Peyer's patch (tissue), 4 donors: Measurements from ENCODE around the gene USP3. TPM values are rescaled to one million over a fixed set of nuclear protein-coding genes. Genes with fewer than 3 reads are reported as not detected.
A peak's percentile ranks its signal among the peaks of the same experiment; 100 is the strongest.
"Not testable (repeated sequence)": the region's sequence is repeated elsewhere in the genome, so short reads cannot be mapped to it uniquely, and the experiment has no call there.

Source experiments
- DNase-seq, 3 donors: peaks; one replicate each; pipeline ENCODE4 v3.0.0-alpha.2; 2017 to 2019
- H3K27ac ChIP-seq, 4 donors: fragments of 200-600 bp; sonication (generic); one replicate each; pipeline ENCODE4 v1.5.1; 2016 to 2019
- H3K27me3 ChIP-seq, 2 donors: fragments of 200-600 bp; sonication (generic); one replicate each; pipeline ENCODE4 v1.5.1; 2019
- H3K36me3 ChIP-seq, 3 donors: fragments of 200-600 bp; sonication (generic); one replicate each; pipeline ENCODE4 v1.5.1; 2016 to 2019
- H3K4me1 ChIP-seq, 4 donors: fragments of 200-600 bp; sonication (generic); one replicate each; pipeline ENCODE4 v1.5.1; 2016 to 2019
- H3K4me3 ChIP-seq, 4 donors: fragments of 200-600 bp; sonication (generic); 1 replicate in 3 of 4; 2 replicates in 1 of 4; pipeline ENCODE4 v1.5.1; 2016 to 2019; ENCODE audit warnings: mild to moderate bottlenecking in 1 of 4
- H3K9me3 ChIP-seq, 4 donors: fragments of 200-600 bp; sonication (generic); one replicate each; pipeline ENCODE4 v1.5.1; 2016 to 2019; ENCODE audit warnings: mild to moderate bottlenecking in 1 of 4
- CTCF ChIP-seq, 6 experiments: fragments of 450-650 bp in 4 of 6; fragments of 200-600 bp in 2 of 6; sonication (generic) in 1 of 6; IDR thresholded peaks; one replicate each; pipeline ENCODE4 v1.5.1; 2017 to 2019; ENCODE audit warnings: antibody characterized with exemption in 6 of 6, mild to moderate bottlenecking in 3 of 6, moderate library complexity in 1 of 6
- POLR2A ChIP-seq, 2 donors: fragments of 450-650 bp; IDR thresholded peaks; one replicate each; pipeline ENCODE4 v1.5.1; 2017; ENCODE audit warnings: antibody characterized with exemption in 2 of 2, mild to moderate bottlenecking in 2 of 2, moderate library complexity in 2 of 2
- total RNA-seq, 4 donors: library from RNA; depleted of rRNA; stranded (reverse); fragments of >200 nt; gene quantifications; one replicate each; pipeline ENCODE4 v1.1.0, GENCODE V29; 2016

USP3 gene
- total RNA-seq, 4 donors from 2014 or later = 67.8 to 86.1 (median 76.9) TPM

GRCh38 chr15:63484433-63485186, 19.8 kb upstream of the USP3 start:
- no peak for DNase-seq
- Histone ChIP-seq H3K36me3 (no peaks in the 10 kb centered on the region), H3K4me1 (peaks cover 0 to 34% (median 19%) of the 10 kb centered on the region in 4 donors), H3K4me3 (no peak overlapping the region), H3K9me3 (no peaks in the 10 kb centered on the region), H3K27ac (peak overlapping the region in 1 of 4 donors; percentile 65), H3K27me3 (no peaks in the 10 kb centered on the region)
- TF ChIP-seq POLR2A (IDR thresholded peaks at IDR 0.05) = no peak
- no peak for TF ChIP-seq CTCF (IDR thresholded peaks at IDR 0.05)

- H3K27ac ChIP-seq = peak overlapping the region in 2 of 4 donors; percentile 7 to 51
- H3K36me3 ChIP-seq = no peaks in the 10 kb centered on the region
- no peaks in the 10 kb centered on the region for H3K9me3 ChIP-seq
- H3K4me3 ChIP-seq = no peak overlapping the region
- H3K4me1 ChIP-seq = peaks cover 0 to 20% (median 8%) of the 10 kb centered on the region in 4 donors
- DNase-seq = peak; percentile 93 to 97 (median 95)
- no peaks in the 10 kb centered on the region for H3K27me3 ChIP-seq
- no peak for TF ChIP-seq POLR2A (IDR thresholded peaks at IDR 0.05)
- TF ChIP-seq CTCF (IDR thresholded peaks at IDR 0.05) = peak; percentile 80 to 96 (median 92)
These were observed 17.2 kb upstream of the USP3 start for GRCh38 chr15:63487076-63487757.

- H3K27me3 ChIP-seq, H3K9me3 ChIP-seq, H3K36me3 ChIP-seq, H3K4me3 ChIP-seq, DNase-seq: not testable (repeated sequence)
- Histone ChIP-seq H3K4me1 (peaks cover 0 to 22% (median 8%) of the 10 kb centered on the region in 4 donors), H3K27ac (peak overlapping the region in 1 of 4 donors; percentile 7)
These were observed 16.5 kb upstream of the USP3 start for GRCh38 chr15:63487758-63488397.

GRCh38 chr15:63488398-63488960, 15.9 kb upstream of the USP3 start:
- no peaks in the 10 kb centered on the region for H3K36me3 ChIP-seq
- no peaks in the 10 kb centered on the region for H3K27me3 ChIP-seq
- H3K4me1 ChIP-seq = peaks cover 0 to 22% (median 7%) of the 10 kb centered on the region in 4 donors
- TF ChIP-seq CTCF (IDR thresholded peaks at IDR 0.05) (no peak), POLR2A (IDR thresholded peaks at IDR 0.05) (no peak)
- no peak overlapping the region for H3K27ac ChIP-seq
- H3K9me3 ChIP-seq = no peaks in the 10 kb centered on the region
- no peak for DNase-seq
- no peak overlapping the region for H3K4me3 ChIP-seq

- TF ChIP-seq POLR2A (IDR thresholded peaks at IDR 0.05) (no peak), CTCF (IDR thresholded peaks at IDR 0.05) (no peak)
- DNase-seq = no peak
- H3K9me3 ChIP-seq = no peaks in the 10 kb centered on the region
- H3K4me3 ChIP-seq = no peak overlapping the region
- peaks cover 0 to 15% (median 4%) of the 10 kb centered on the region in 4 donors for H3K4me1 ChIP-seq
- H3K27me3 ChIP-seq = no peaks in the 10 kb centered on the region
- H3K36me3 ChIP-seq = no peaks in the 10 kb centered on the region
- no peak overlapping the region for H3K27ac ChIP-seq
These were observed 15.0 kb upstream of the USP3 start for GRCh38 chr15:63489352-63489751.
